Activated naive CD4-positive, alpha-beta T cell (primary cell): ENCODE measurements around the gene SRCIN1.
"Not testable (repeated sequence)": the region's sequence is repeated elsewhere in the genome, so short reads cannot be mapped to it uniquely, and the experiment has no call there.

Experiments used
- DNase-seq, 4 experiments: peaks; one replicate each; lab custom pipeline; 2025; lab: John Stamatoyannopoulos, UW

Gene SRCIN1

DNA sequence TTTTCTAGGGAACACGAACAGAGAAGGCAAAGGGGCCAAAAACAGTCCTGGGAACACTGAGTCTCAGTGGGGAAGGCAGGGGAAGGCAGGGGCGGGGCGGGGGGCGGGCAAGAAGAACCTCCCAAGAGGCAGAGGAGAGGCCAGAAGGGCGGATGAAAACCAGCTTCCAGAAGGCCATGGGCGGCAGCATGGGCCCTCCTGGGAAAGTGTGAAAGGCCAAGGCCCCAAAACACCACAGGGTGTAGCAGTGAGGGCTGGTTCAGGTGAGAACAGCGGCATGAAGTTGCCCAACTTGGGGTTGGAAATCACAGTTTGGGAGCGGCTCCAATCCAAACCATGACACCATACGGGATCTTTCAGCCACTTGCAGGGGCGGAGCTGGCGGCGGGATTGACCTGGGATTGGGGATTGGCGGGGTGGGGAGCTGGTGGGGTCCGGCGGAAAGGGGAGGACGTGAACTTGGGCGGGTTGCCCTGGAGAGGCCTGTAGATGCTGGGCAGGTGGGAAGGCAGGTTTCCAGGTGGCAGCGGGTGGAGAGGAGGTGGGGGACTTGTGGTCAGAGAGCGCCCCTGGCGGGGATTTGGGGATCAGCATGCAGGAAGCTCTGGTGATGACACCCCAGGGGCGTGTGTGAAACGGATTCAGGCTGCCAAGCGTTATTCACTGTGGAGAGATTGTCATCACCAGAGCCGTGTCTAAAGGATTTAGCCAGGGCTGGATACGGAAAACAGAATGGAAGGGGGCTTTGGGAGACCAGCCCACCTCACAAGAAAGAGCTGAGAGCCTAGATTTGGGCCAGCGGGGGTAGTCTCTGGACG, 96.6 kb downstream of the SRCIN1 start:
- peak; percentile 16 to 49 (median 46) for DNase-seq

DNA sequence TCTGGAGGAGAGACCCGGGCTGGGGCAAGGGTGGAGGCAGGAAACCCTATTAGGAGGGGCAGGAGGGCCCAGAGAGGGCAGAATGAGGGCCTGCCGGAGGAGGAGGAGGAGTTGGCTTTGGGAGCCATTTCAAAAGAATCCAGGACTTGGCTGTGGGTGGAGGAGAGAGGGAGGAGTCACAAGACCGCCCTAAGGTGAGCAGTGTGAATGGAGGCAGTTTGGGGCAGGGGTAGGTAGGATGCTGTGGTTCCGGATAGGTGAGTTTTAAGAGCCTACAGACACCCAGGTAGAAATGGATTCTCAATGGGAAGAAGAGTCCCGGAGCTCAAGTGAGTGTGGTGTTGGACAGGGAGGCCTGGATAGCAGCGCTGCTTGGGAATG, 97.2 kb downstream of the SRCIN1 start:
- DNase-seq, result no peak

DNA sequence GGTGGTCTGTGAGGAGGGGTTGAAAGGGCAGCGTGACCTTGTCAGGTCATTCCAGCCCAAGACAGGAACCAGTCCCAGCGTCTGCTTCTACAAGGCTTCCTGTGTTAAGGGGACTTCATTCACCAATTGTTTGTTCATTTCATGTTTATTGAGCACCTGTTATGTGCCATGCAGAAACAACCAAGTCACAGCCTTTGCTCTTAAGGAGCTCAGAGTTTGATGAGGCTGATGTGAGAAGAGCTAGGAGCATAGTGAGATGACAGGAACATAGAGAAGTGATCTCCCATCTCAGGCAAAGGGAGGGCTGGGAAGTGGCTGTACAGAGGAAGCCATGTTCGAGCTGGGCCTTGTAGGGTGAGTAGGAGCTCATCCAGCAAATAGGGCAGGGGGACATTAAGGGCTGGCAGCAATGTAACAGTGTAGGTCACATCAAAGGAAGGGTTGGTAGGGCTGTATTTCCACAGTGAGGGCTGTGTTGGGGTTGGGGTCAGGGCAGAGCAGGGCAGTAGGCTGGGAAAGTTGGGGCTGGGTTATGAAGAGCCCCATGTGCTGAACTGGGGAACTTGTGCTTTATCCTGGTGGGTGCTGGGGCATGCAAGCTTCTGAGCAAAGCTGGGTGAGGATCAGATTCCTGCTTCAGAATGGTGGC, 97.7 kb downstream of the SRCIN1 start:
- no peak for DNase-seq

DNA sequence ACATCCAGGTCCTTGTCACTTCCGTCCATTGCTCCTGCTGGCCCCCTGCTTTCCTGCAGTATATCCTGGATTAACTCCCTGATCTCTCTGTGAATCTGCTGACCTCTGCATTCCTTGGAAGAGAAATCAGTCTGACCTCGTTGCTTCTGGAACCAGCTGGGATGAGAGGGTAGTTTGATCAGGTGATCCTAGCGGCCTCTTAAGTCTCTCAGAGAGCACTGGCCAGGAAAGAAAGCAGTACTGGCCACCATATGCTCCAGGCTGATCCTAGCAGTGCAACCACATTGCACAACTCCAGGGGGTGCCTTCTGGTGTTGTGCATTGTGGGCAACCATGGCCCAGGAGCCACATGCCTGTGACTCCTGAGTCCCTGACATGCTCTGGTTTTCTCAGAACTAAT, 98.3 kb downstream of the SRCIN1 start:
- DNase-seq, result no peak

DNA sequence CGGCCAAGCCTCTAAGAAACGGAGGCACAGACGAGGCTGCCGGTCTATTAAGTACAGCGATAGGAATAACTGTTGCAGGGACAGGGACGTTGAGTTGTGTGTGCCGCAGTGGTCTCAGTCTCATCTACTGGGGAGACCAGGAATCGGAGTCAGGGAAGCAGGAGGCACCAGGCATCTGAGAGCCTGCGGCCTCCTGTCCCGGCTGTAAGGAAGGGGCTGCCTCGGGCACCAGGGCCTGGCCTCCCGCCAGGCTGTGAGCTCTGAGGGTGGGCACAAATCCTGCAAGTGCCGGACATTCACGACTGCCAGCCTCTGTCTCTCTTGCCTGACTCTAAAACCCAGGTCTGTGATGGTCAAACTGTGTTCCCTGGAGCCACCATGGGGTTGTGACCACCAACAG, 101.5 kb downstream of the SRCIN1 start:
- no peak for DNase-seq

DNA sequence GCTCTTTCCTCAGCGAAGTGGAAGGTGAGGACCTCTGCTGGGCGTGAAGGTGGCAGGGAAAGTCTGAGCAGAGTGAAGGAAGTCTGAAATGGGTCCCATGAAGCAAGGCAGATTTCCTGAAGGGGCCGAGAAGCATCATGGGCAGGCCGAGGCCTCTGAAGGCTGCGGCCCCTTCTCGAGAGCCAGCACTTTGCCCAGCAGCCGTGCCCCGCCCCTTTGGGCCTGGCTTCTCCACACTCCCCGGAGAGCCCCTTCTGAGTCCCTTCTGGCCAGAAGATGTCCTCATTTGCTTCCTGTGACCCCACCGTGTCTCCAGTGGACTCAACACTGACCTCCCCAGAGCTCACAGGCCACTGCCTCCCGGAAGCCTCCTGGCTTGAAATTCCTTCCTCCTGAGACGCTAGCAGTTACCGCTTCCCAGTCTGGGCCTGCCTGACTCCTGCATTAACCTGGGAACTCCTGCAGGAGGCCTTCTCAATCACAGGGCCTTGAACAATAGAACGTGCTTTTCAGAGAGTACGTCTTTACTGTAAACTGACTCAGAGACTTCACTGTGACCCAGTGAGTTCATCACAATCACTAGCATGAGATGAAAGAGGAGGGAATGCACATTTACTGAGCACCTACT, 102.4 kb downstream of the SRCIN1 start:
- DNase-seq, result not testable (repeated sequence)

DNA sequence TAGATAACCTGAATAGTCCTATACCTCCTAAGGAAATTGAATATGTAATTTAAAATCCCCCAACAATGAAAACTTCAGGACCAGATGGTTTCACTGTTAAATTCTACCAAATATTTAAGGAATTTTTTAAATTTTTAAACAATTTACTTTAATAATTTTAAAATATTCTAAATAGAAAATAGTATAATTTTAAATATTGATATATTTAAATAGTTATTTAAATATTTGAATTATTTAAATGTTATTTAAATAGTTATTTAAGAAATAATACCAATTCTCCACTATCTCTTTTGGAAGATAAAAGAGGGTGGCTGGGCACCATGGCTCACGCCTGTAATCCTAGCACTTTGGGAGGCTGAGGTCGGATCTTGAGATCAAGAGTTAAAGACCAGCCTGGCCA, 104.0 kb downstream of the SRCIN1 start:
- not testable (repeated sequence) for DNase-seq

DNA sequence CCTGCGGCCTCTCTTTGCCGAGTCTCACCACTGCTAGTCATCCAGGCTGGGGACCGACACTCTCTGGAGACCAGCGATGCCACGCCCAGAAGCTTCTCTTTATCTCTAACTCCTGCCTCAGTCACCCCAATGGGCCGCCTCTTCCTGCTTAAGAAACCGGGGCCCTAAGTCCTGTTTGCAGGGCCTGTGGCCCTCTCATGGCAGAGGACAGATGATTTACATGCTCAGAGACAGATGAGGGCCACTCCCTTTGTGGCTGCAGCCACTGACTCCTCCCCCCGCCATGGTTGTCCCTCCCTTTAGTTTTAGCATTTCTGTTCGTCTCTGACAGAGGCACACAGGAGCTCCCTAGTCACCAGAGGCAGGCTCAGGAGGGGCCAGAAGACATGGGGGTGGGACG, 106.5 kb downstream of the SRCIN1 start:
- DNase-seq, result not testable (repeated sequence)

DNA sequence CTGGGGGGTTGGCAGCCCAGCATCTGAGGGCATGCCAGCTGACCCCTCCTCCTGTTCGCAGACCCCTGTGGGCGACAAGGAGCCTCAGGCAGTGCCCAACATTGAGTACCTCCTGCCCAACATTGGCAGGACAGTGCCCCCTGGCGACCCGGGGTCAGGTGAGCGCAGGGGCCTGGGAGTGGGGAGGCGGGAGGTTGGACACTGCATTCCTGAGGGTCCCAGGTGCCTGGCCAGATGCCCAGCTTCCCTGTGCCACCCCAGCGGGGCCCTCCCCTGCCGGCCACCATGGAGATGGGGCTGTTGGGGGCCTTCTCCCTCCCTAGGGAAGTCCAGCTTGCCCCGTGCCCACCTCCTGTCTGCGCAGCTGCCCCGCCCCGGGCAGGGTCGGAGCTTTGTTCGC, 107.4 kb downstream of the SRCIN1 start:
- DNase-seq, result no peak

DNA sequence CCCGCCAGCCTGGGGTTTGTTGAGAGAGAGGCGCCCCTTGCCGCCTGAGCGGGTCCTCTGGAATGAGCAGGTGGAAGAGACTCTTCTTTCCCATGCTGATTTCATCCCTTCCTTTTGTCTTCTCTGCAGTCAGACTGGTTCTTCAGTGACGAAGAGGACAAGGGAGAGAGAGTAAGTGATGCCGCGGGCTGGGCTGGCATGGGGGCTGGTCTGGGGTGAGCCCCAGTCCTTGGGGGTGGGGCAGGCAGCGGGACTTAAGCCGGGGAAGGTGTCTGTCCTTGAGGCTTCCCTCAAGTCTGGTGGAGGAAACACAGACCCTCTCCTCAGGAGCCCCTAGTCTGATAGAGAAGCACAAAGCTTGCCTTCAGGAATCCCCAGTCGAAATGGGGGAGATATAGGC, 108.1 kb downstream of the SRCIN1 start:
- not testable (repeated sequence) for DNase-seq

DNA sequence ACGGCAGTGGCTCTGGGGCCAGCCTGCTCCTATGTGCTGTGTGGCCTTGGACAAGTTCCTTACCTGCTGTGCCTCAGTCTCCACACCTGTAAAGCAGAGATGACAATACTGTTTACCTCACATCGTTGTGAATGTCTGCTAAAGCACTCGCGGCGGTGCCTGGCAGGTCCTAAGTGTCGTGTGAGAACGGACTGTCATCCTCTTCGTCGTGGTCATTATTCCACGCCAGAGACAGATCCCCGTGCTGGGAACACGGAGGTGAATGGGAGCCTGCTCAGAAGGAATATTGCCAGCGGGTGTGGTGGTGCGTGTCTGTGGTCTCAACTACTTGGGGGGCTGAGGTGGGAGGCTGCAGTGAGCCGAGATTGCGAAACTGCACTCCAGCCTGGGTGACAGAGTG, 111.6 kb downstream of the SRCIN1 start:
- DNase-seq, result not testable (repeated sequence)

DNA sequence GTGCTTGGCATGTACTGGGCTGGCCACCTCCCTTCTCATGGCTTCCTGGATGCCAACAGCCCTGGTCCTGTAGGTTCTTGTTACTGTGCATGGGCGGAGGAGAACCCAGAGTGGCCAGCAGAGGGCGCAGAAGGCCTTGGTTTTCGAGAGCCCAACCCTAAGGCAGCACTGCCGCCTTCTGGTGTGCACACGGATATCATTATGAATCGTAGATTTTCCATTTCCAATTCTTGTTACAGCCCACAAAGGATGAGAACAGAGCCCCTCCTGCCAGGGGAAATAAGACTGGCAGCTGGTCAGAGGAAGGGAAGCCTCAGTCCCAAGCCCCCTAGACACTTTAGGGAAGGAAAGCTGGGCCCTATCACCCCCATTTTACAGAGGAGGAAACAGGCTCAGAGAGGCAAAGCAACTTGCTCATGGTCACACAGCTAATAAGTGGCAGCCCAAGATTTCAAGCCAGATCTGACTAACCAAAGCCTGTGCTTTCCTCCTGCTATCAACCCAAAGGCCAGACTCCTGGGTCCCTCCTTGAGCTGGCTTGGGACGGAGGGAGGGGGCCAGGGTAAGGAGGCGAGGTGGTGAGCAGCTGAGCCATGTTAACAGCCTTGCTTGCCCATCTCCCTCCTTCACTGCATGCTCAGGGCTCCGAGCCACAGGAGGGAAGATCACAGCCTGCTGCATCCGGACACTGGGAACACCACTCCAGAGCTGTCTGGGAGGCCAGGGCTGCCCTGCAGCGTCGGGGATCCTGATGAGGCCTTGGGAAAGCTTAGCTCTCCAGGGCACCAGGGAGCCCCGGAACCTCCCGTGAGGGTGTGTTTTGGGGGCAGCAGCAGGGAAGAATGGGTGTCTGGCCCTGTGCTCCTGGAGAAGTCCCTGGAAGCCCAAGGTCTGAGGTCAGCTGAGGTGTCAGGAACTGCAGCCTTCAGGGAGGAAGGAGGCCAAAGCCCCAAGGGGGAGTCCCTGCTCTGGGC, 113.4 kb downstream of the SRCIN1 start:
- DNase-seq, result peak; percentile 78 to 92 (median 86)

DNA sequence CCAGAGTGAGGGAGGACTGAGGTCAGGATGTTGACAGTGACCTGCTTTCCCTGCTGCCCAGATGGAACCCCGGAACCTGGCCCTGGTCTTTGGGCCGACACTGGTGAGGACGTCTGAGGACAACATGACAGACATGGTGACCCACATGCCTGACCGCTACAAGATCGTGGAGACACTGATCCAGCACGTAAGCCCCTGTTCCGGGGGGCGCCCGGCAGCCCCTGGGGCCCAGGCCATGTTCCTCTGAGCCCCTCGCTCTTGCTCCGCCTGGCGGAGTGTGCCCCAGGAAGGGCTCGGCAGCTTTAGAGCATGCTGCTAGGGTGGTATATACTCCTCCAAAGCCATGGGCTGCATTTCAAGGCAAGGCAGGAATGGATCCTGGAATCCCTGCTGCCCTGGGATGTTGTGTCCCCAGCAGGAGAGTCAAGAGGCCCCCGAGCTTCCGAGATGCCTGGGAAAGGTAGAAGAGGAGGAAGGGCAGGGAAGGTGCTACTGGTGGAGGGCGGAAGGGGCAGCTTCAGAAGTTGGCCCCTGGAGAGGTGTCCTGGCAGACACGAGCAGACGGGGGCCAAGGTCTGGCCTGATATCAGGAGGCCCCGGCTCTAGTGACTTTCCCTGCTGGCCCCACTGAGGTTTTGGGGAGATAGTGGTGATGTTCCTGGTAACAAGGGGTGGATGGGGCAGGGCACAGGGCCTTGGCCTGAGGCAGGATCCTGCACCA, 114.2 kb downstream of the SRCIN1 start:
- not testable (repeated sequence) for DNase-seq

DNA sequence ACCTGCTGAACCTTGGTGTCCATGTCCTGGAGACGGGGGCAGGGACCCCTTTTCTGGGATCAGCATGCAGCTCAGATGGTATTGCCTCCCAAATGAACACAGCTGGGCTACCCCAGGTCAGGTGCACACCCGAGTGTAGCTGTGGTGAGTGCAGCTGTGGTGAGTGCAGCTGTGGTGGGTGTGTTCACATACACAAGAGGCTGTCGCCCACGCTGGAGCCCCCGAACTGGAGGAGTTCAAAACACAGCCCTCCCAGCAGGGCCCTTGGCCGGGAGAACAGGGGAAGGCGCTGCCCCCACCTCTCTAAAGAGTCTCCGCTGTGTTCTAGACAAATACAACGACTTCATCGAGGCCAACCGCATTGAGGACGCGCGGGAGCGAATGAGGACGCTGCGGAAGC, 116.0 kb downstream of the SRCIN1 start:
- not testable (repeated sequence) for DNase-seq

DNA sequence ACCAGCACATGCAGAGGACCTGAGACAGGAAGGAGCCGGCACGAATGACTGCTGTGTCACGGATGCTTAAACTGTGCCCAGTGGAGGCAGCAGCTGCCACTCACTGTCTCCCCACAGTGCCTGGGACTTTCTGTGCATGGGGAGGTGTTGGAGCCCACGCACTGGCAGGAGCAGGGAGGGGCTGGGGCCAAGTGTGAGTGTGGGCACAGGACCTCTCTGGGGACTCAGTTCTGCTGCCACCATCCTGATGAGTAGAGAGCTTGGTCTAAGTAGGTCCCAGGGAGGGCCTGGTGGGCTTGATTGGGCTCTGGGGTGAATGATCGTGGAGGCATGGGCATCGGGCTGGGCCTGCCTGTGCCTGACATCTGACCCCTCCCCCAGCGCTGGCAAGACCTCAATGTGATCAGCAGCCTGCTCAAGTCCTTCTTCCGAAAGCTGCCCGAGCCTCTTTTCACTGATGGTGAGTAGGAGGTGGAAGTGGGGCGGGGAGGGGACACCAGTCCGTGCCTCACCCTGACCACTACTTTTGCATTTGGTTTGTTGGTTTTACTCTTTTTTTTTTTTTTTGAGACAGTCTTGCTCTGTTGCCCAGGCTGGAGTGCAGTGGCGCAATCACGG, 120.0 kb downstream of the SRCIN1 start:
- not testable (repeated sequence) for DNase-seq

DNA sequence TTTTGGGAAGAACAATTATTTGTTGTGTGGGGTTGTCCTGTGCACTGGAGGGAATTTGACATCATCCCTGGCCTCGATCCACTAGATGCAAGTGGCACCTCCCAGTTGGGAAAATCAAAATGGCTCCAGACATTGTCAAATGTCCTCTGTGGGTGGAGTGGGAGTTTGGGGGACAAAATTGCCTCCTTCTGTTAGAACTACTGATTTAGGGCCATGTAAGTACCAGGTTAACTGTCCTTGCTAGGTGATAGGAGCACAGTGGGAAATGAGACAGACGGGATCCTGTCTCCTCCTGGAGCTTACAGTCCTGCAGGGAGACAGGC, 120.6 kb downstream of the SRCIN1 start:
- no peak for DNase-seq

DNA sequence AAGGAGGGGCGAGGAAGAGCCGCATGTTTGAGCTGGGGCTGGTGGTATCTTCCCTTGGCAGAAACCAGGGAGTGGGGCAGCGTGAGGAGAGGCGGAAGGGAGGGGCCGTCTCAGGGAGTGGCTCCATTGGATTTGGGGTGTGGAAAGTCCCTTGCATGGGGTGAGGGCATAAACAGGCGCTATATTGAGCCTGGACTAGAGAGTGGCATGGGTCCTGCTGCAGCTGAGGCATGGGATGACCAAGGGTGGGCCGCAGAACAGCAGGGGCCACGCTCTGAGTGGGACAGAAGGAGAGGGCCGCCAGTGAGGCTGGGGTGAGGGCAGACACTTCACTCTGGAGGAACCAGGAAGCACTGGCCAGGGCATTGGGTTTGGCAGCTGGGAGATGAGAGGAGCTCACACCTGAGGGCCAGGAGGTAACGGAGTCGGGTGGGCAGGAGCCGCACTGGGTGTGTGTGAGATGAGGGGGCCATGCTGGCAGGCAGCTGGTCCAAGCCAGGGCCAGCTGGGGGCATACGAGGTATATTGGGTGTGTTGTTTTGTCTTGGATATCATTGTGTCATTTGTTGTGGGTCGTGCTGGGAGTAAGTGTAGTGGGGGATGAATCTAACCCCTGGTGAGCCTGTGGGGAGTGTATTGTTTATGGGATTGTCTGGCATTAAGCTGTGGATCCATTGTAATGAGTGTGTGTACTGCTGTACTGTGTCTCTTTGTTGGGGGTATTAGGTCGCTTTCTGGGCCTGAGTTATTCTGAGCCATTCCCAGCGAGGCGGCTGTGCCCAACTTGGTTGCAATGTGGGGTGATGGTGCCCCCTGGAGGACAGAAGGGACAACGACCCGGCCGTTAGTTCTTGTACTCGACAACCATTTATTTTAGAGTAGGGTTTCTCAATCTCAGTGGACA, 121.3 kb downstream of the SRCIN1 start:
- DNase-seq, result peak; percentile 9 to 51 (median 28)

DNA sequence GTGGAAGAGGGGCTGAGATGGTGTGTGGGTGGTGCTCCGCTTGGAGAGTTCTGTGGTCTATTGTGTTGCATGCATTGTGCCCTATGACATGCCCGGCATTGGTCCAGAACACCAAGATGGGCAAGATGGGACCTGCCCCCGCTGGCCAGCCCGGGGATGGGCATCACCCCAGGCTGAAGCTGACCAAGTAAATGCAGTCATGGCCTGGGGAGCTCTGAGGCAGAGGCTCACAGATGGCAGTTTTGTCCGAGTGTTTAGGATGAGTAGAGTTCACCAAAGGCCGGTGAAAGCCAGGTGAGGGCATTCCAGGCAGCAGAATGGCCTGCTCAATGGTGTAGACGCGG, 123.1 kb downstream of the SRCIN1 start:
- not testable (repeated sequence) for DNase-seq

DNA sequence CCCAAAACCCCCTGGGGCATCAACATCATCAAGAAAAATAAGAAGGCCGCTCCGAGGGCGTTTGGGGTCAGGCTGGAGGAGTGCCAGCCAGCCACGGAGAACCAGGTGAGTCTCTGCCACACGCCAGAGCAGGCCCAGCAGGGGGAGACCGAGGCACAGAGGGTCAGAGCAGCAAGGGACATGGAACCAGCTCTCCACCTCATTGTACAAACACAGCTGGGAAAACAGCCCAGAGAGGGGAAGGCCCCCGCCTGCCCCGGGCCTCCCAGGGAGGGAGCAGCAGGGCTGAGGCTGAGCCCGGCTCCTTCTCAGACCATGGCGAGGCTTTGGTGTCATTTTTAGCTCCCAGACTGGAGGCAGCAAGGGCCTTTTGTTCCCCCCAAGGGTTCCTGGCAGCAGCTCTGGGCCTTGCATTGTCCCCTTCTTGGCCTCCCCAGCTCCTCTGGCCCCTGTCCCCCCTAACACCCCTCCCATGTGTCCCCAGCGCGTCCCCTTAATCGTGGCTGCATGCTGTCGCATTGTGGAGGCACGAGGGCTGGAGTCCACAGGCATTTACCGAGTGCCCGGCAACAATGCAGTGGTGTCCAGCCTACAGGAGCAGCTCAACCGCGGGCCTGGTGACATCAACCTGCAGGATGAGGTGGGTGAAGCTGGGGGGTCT, 123.6 kb downstream of the SRCIN1 start:
- DNase-seq, result not testable (repeated sequence)
